Caco-2 (cell line): ENCODE results near the gene C19orf47. TPM values are rescaled to one million over a fixed set of nuclear protein-coding genes. Genes with fewer than 3 reads are reported as not detected.

Experiments
- BruUV-seq: library from RNA; stranded (reverse); fragments of 400-500 nt; replicated peaks from 2 replicates; lab custom pipeline; 2021; lab: Mats Ljungman, UMichigan
- CTCF ChIA-PET: fragments of 300-600 bp; sonication (Branson Sonifier 250); formaldehyde crosslinking; loops from one replicate; lab custom pipeline; 2022; ENCODE audit warnings: antibody characterized with exemption; lab: Charles Lee
- POLR2A ChIA-PET: fragments of 300-600 bp; sonication (Branson Sonifier 250); formaldehyde crosslinking; loops from one replicate; lab custom pipeline; 2022; ENCODE audit warnings: antibody characterized with exemption; lab: Charles Lee
- DNase-seq, 2 experiments: peaks; one replicate each; pipeline versions ENCODE4 v3.0.0 to v3.0.0-alpha.2; 2020 to 2022
- H3K27me3 ChIP-seq: replicated peaks from 2 replicates; pipeline ENCODE4 v1.6.0; 2011; ENCODE audit warnings: low read length; ENCODE audit not compliant: control insufficient read depth, insufficient read depth
- H3K36me3 ChIP-seq: 2 replicates; pipeline ENCODE4 v1.5.1; 2011; ENCODE audit warnings: low read length; ENCODE audit not compliant: control insufficient read depth, insufficient read depth
- H3K4me1 ChIP-seq: fragments of 250-450 bp; sonication (Bioruptor Pico); 2 replicates; pipeline ENCODE4 v1.5.1; 2020; ENCODE audit warnings: mild to moderate bottlenecking
- H3K4me3 ChIP-seq: 2 replicates; pipeline ENCODE4 v1.5.1; 2011; ENCODE audit warnings: low read depth, mild to moderate bottlenecking, control low read depth, low read length
- H3K9me3 ChIP-seq: fragments of 250-450 bp; sonication (Bioruptor Pico); 2 replicates; pipeline ENCODE4 v1.5.1; 2020; ENCODE audit warnings: mild to moderate bottlenecking, moderate library complexity
- H3K27ac Mint-ChIP-seq: one replicate; pipeline ENCODE4 v1.8.0; 2022; ENCODE audit warnings: mixed read lengths; ENCODE audit not compliant: unreplicated experiment
- H3K27me3 Mint-ChIP-seq: one replicate; pipeline ENCODE4 v1.8.0; 2022; ENCODE audit warnings: mixed read lengths; ENCODE audit not compliant: insufficient read depth, unreplicated experiment
- H3K36me3 Mint-ChIP-seq: one replicate; pipeline ENCODE4 v1.8.0; 2022; ENCODE audit warnings: mild to moderate bottlenecking, mixed read lengths; ENCODE audit not compliant: insufficient read depth, unreplicated experiment
- H3K4me1 Mint-ChIP-seq: one replicate; pipeline ENCODE4 v1.8.0; 2022; ENCODE audit warnings: low read depth, mixed read lengths; ENCODE audit not compliant: unreplicated experiment
- H3K4me3 Mint-ChIP-seq: one replicate; pipeline ENCODE4 v1.8.0; 2022; ENCODE audit warnings: mild to moderate bottlenecking, moderate library complexity, mixed read lengths; ENCODE audit not compliant: unreplicated experiment
- H3K9me3 Mint-ChIP-seq: one replicate; pipeline ENCODE4 v1.8.0; 2022; ENCODE audit warnings: mixed read lengths; ENCODE audit not compliant: unreplicated experiment
- CTCF ChIP-seq, 2 experiments: fragments of 200-600 bp in 1 of 2; IDR thresholded peaks; 1 replicate in 1 of 2; 2 replicates in 1 of 2; pipeline versions ENCODE4 v1.5.1 to v1.8.0; 2011 to 2022; ENCODE audit warnings: antibody characterized with exemption in 1 of 2, control low read depth in 1 of 2, inconsistent platforms in 1 of 2, low read depth in 1 of 2, low read length in 1 of 2, mild to moderate bottlenecking in 1 of 2, moderate library complexity in 1 of 2; ENCODE audit not compliant: insufficient read depth in 1 of 2, severe bottlenecking in 1 of 2, unreplicated experiment in 1 of 2
- intact Hi-C: fragments of 100-400 bp; cut with micrococcal nuclease; formaldehyde crosslinking; loops from one replicate; pipeline ENCODE4 v1.10.0; 2022; ENCODE audit not compliant: unreplicated experiment
- total RNA-seq: library from RNA; stranded (reverse); gene quantifications from 2 replicates; pipeline ENCODE4 v1.2.3, GENCODE V29; 2022

Gene C19orf47
- total RNA-seq, 1 experiment from 2014 or later = 28.3 TPM

- CTCF ChIA-PET = no interaction called here
- no TSS peak for BruUV-seq
Measured at GRCh38 chr19:40302224-40303011, 45.8 kb downstream of the C19orf47 start.

GRCh38 chr19:40300668-40301067 is 47.5 kb downstream of the C19orf47 start:
- no peaks in the 10 kb centered on the region for H3K27me3 Mint-ChIP-seq
- H3K4me1 Mint-ChIP-seq = no peaks in the 10 kb centered on the region
- no peaks in the 10 kb centered on the region for H3K36me3 Mint-ChIP-seq
- POLR2A ChIA-PET = no interaction called here
- H3K9me3 Mint-ChIP-seq = no peaks in the 10 kb centered on the region
- Histone ChIP-seq H3K4me3 (no peak overlapping the region), H3K27me3 (no peaks in the 10 kb centered on the region), H3K4me1 (no peaks in the 10 kb centered on the region), H3K36me3 (no peaks in the 10 kb centered on the region), H3K9me3 (no peaks in the 10 kb centered on the region)
- BruUV-seq = no TSS peak
- intact Hi-C loops = loop anchor here (10.0 kb wide), 1 partner anchor 234 kb away; no protein-coding TSS in a partner anchor
- no peak overlapping the region for H3K27ac Mint-ChIP-seq
- DNase-seq = no peak
- no peak overlapping the region for H3K4me3 Mint-ChIP-seq
- TF ChIP-seq CTCF (IDR thresholded peaks at IDR 0.05; ENCODE audit: insufficient read depth in 1 of 2, low read depth in 1 of 2, low read length in 1 of 2, severe bottlenecking in 1 of 2, unreplicated experiment in 1 of 2) = no peak
- CTCF ChIA-PET = no interaction called here

More at GRCh38 chr19:40302224-40303011, 45.8 kb downstream of the C19orf47 start:
- intact Hi-C loops = loop anchor here (10.0 kb wide), 1 partner anchor 232 kb away; no protein-coding TSS in a partner anchor
- H3K27me3 Mint-ChIP-seq = no peaks in the 10 kb centered on the region
- no peak overlapping the region for H3K4me3 Mint-ChIP-seq
- no peak overlapping the region for H3K27ac Mint-ChIP-seq
- Histone ChIP-seq H3K27me3 (no peaks in the 10 kb centered on the region), H3K4me3 (no peak overlapping the region), H3K4me1 (no peaks in the 10 kb centered on the region), H3K9me3 (no peaks in the 10 kb centered on the region), H3K36me3 (no peaks in the 10 kb centered on the region)
- H3K36me3 Mint-ChIP-seq = no peaks in the 10 kb centered on the region
- no peak for TF ChIP-seq CTCF (IDR thresholded peaks at IDR 0.05; ENCODE audit: insufficient read depth in 1 of 2, low read depth in 1 of 2, low read length in 1 of 2, severe bottlenecking in 1 of 2, unreplicated experiment in 1 of 2)
- DNase-seq = no peak
- no peaks in the 10 kb centered on the region for H3K4me1 Mint-ChIP-seq
- POLR2A ChIA-PET = no interaction called here
- H3K9me3 Mint-ChIP-seq = no peaks in the 10 kb centered on the region

- H3K9me3 Mint-ChIP-seq = no peaks in the 10 kb centered on the region
- ChIA-PET CTCF (interaction anchor here (0.6 kb wide), 1 partner anchor 17 kb away, joined by 3 read pairs; no protein-coding TSS in a partner anchor), POLR2A (interaction anchor here (0.6 kb wide), 2 partner anchors 10 to 259 kb away, joined by 3 to 6 read pairs; no protein-coding TSS in a partner anchor)
Measured at GRCh38 chr19:40298026-40298425, 50.2 kb downstream of the C19orf47 start.

More at GRCh38 chr19:40298026-40298425, 50.2 kb downstream of the C19orf47 start:
- Histone ChIP-seq H3K27me3 (no peaks in the 10 kb centered on the region), H3K4me3 (no peak overlapping the region), H3K4me1 (no peaks in the 10 kb centered on the region), H3K9me3 (no peaks in the 10 kb centered on the region), H3K36me3 (no peaks in the 10 kb centered on the region)
- DNase-seq = no peak
- intact Hi-C loops = no loop called here
- no peaks in the 10 kb centered on the region for H3K27me3 Mint-ChIP-seq
- no peaks in the 10 kb centered on the region for H3K4me1 Mint-ChIP-seq
- H3K4me3 Mint-ChIP-seq = no peak overlapping the region
- no peak for TF ChIP-seq CTCF (IDR thresholded peaks at IDR 0.05; ENCODE audit: insufficient read depth in 1 of 2, low read depth in 1 of 2, low read length in 1 of 2, severe bottlenecking in 1 of 2, unreplicated experiment in 1 of 2)
- no TSS peak for BruUV-seq
- H3K27ac Mint-ChIP-seq = no peak overlapping the region
- H3K36me3 Mint-ChIP-seq = no peaks in the 10 kb centered on the region
